ENCODE results near the gene DEAF1. TPM values are rescaled to one million over a fixed set of nuclear protein-coding genes. Genes with fewer than 3 reads are reported as not detected.

The DEAF1 gene
- total and polyA plus RNA-seq, 10 of the 15 experiments (the other 5 are each of a cell fraction or from before 2014, with no cell fraction given), result 0.68 to 51.3 (median 25.9) TPM

GRCh38 chr11:705646-706438 lies 10.8 kb upstream of the DEAF1 start, which contains the start of gene EPS8L2 (continued):
- TF ChIP-seq BCL3 (IDR thresholded peaks at IDR 0.05; ENCODE audit: borderline replicate concordance, insufficient read depth, low read depth, low read length, poor library complexity, severe bottlenecking) (no peak), HDAC6 (IDR thresholded peaks at IDR 0.05; ENCODE audit: unreplicated experiment) (no peak), SIN3A (IDR thresholded peaks at IDR 0.05; ENCODE audit: low read depth, low read length) (no peak)

GRCh38 chr11:704781-705645 lies 10.0 kb upstream of the DEAF1 start:
- no peak overlapping the region for H3K4me3 ChIP-seq
- FAIRE-seq (no peak), ATAC-seq (no peak), DNase-seq (ENCODE audit: low read depth, low spot score) (no peak)
- H3K79me2 ChIP-seq (ENCODE audit: control insufficient read depth, insufficient read depth, low read length), result no peaks in the 10 kb centered on the region
- WGBS (ENCODE audit: insufficient coverage, insufficient replicate concordance, low lambda C conversion rate, missing lambda C conversion rate), result 66% methylated on average over 26 of the region's 27 CpGs
- TF ChIP-seq KAT2A (conservative IDR thresholded peaks at IDR 0.05; ENCODE audit: control insufficient read depth, low read depth, low read length) (no peak), GABPA (IDR thresholded peaks at IDR 0.05; ENCODE audit: low read depth) (no peak), ZBTB11 (CRISPR knock-in tag; IDR thresholded peaks at IDR 0.05) (no peak), RELA (IDR thresholded peaks at IDR 0.05; ENCODE audit: borderline replicate concordance, partially characterized antibody) (no peak), POLR2A (IDR thresholded peaks at IDR 0.05; ENCODE audit: low read depth, low read length) (peak; percentile 15; the same call in 1 of the 2 replicates), ATF7 (IDR thresholded peaks at IDR 0.05; ENCODE audit: low read depth) (no peak), ZNF622 (IDR thresholded peaks at IDR 0.05) (no peak), ETV6 (conservative IDR thresholded peaks at IDR 0.05 in 1 of 2, IDR thresholded peaks at IDR 0.05 in 1 of 2; ENCODE audit: borderline replicate concordance in 1 of 2, low read depth in 1 of 2) (no peak)
- intact Hi-C loops (cut with micrococcal nuclease; ENCODE audit: unreplicated experiment) (no loop called here), in situ Hi-C loops (cut with MboI) (no loop called here)
- H2AFZ ChIP-seq (ENCODE audit: control insufficient read depth, low read depth, low read length), result no peak overlapping the region
- no peaks in the 10 kb centered on the region for H4K20me1 ChIP-seq (ENCODE audit: control insufficient read depth, insufficient read depth)
- H3K4me2 ChIP-seq (ENCODE audit: control insufficient read depth, insufficient read depth), result no peak overlapping the region
- no peak overlapping the region for H3K9ac ChIP-seq (ENCODE audit: control insufficient read depth, insufficient read depth, low read length)
- H3K27ac ChIP-seq (ENCODE audit: control insufficient read depth, insufficient read depth), result no peak overlapping the region
- ChIA-PET POLR2A (interaction anchor here (0.6 to 1.1 kb wide), 2 partner anchors 124 to 161 kb away, joined by 3 to 4 read pairs; no protein-coding TSS in a partner anchor), CTCF (no interaction called here), SMC1A (ENCODE audit: uncharacterized antibody, unreplicated experiment) (no interaction called here), RAD21 (ENCODE audit: unreplicated experiment) (interaction anchor here (2.0 kb wide), 1 partner anchor 17 kb away, joined by 6 read pairs; no protein-coding TSS in a partner anchor)
- no peaks in the 10 kb centered on the region for H3K4me1 ChIP-seq (ENCODE audit: control insufficient read depth, insufficient read depth, low read length)
- H3K27me3 ChIP-seq (replicated peaks in 1 of 2; ENCODE audit: control insufficient read depth in 2 of 2, insufficient read depth in 2 of 2, low read length in 1 of 2), result no peaks in the 10 kb centered on the region; a peak in 1 of 4 replicates
- peaks cover 0 to 5% of the 10 kb centered on the region in 2 experiments; a peak in 2 of 4 replicates for H3K36me3 ChIP-seq (ENCODE audit: control insufficient read depth in 2 of 2, insufficient read depth in 2 of 2, low read length in 1 of 2)
- H3K9me3 ChIP-seq (replicated peaks; ENCODE audit: control insufficient read depth, insufficient read depth, low read length), result no peaks in the 10 kb centered on the region
- no TSS peak for BruUV-seq (replicated peaks)

Measured in GM12878 (cell line).